Activated CD4-positive, alpha-beta memory T cell treated with anti-CD3 and anti-CD28 coated beads for 36 hours (primary cell): Measurements from ENCODE around the gene COPG2. TPM values are rescaled to one million over a fixed set of nuclear protein-coding genes. Genes with fewer than 3 reads are reported as not detected.

Experiments
- CTCF ChIA-PET: fragments of 350-600 bp; sonication (Branson Sonifier 250); formaldehyde crosslinking; loops from one replicate; lab custom pipeline; 2021; ENCODE audit warnings: antibody characterized with exemption, inconsistent platforms; lab: Charles Lee
- POLR2A ChIA-PET: fragments of 350-600 bp; sonication (Branson Sonifier 250); formaldehyde crosslinking; loops from one replicate; lab custom pipeline; 2021; ENCODE audit warnings: antibody characterized with exemption; lab: Charles Lee
- DNase-seq: peaks from one replicate; pipeline ENCODE4 v3.0.0-alpha.2; 2020
- H3K27ac Mint-ChIP-seq: one replicate; pipeline ENCODE4 v1.8.0; 2021; ENCODE audit warnings: mixed read lengths
- H3K27me3 Mint-ChIP-seq: one replicate; pipeline ENCODE4 v1.8.0; 2021; ENCODE audit warnings: mixed read lengths
- H3K36me3 Mint-ChIP-seq: one replicate; pipeline ENCODE4 v1.8.0; 2021; ENCODE audit warnings: mixed read lengths
- H3K4me1 Mint-ChIP-seq: one replicate; pipeline ENCODE4 v1.8.0; 2021; ENCODE audit warnings: low read depth, mixed read lengths
- H3K4me3 Mint-ChIP-seq: one replicate; pipeline ENCODE4 v1.8.0; 2021; ENCODE audit warnings: mild to moderate bottlenecking, mixed read lengths
- H3K9me3 Mint-ChIP-seq: one replicate; pipeline ENCODE4 v1.8.0; 2021; ENCODE audit warnings: mixed read lengths
- intact Hi-C: fragments of 100-400 bp; cut with micrococcal nuclease; formaldehyde crosslinking; loops from one replicate; pipeline ENCODE4 v1.15.1; 2023
- total RNA-seq, 2 experiments: library from RNA; stranded (reverse); gene quantifications; one replicate each; pipeline ENCODE4 v1.2.3, GENCODE V29; 2021

COPG2 gene
- total RNA-seq, 2 experiments from 2014 or later, result 31.5 to 33.4 TPM

- intact Hi-C loops, result no loop called here
- no peak for DNase-seq
- Mint-ChIP-seq H3K4me3 (no peak overlapping the region), H3K36me3 (no peaks in the 10 kb centered on the region), H3K27me3 (peaks cover 9% of the 10 kb centered on the region), H3K4me1 (peaks cover 4% of the 10 kb centered on the region), H3K9me3 (no peaks in the 10 kb centered on the region), H3K27ac (no peak overlapping the region)
- ChIA-PET CTCF (interaction anchor here (0.5 kb wide), 1 partner anchor 664 kb away, joined by 3 read pairs; no protein-coding TSS in a partner anchor), POLR2A (no interaction called here)
These were observed 5.9 kb upstream of the COPG2 start for GRCh38 chr7:130674456-130674855.

- no peaks in the 10 kb centered on the region for H3K36me3 Mint-ChIP-seq
- CTCF ChIA-PET, result no interaction called here
- H3K4me3 Mint-ChIP-seq, result no peak overlapping the region
- H3K9me3 Mint-ChIP-seq, result no peaks in the 10 kb centered on the region
- no peak overlapping the region for H3K27ac Mint-ChIP-seq
- H3K27me3 Mint-ChIP-seq, result peaks cover 9% of the 10 kb centered on the region
- DNase-seq, result no peak
- POLR2A ChIA-PET, result no interaction called here
- peaks cover 9% of the 10 kb centered on the region for H3K4me1 Mint-ChIP-seq
- intact Hi-C loops, result no loop called here
These were observed 4.5 kb upstream of the COPG2 start for GRCh38 chr7:130673066-130673465.

- no peak overlapping the region for H3K27ac Mint-ChIP-seq
- POLR2A ChIA-PET, result no interaction called here
- intact Hi-C loops, result no loop called here
- H3K27me3 Mint-ChIP-seq, result peaks cover 9% of the 10 kb centered on the region
- no peak for DNase-seq
- no peak overlapping the region for H3K4me3 Mint-ChIP-seq
- H3K4me1 Mint-ChIP-seq, result peaks cover 17% of the 10 kb centered on the region
- H3K9me3 Mint-ChIP-seq, result no peaks in the 10 kb centered on the region
- no peaks in the 10 kb centered on the region for H3K36me3 Mint-ChIP-seq
- CTCF ChIA-PET, result no interaction called here
These were observed 3.6 kb upstream of the COPG2 start for GRCh38 chr7:130672146-130672545.

- Mint-ChIP-seq H3K27me3 (peaks cover 4% of the 10 kb centered on the region), H3K27ac (peak overlapping the region; percentile 64), H3K4me3 (peak overlapping the region; percentile 80), H3K4me1 (peaks cover 18% of the 10 kb centered on the region), H3K9me3 (no peaks in the 10 kb centered on the region), H3K36me3 (peaks cover 4% of the 10 kb centered on the region)
- intact Hi-C loops, result loop anchor here (10.0 kb wide), 2 partner anchors 464 to 594 kb away; partner anchors contain the start of genes KLHDC10, SSMEM1 and TMEM209
- POLR2A ChIA-PET, result no interaction called here
- CTCF ChIA-PET, result no interaction called here
- DNase-seq, result no peak
These were observed 645 bp upstream of the COPG2 start for GRCh38 chr7:130669085-130669700.

- intact Hi-C loops, result loop anchor here (1.0 to 10.0 kb wide), 3 partner anchors 18 to 593 kb away; partner anchors contain the start of genes KLHDC10, SSMEM1 and TMEM209
- no peak for DNase-seq
- H3K27me3 Mint-ChIP-seq, result peaks cover 4% of the 10 kb centered on the region
- H3K4me3 Mint-ChIP-seq, result peak overlapping the region; percentile 84
- ChIA-PET POLR2A (interaction anchor here (0.8 kb wide), 1 partner anchor 598 kb away, joined by 3 read pairs; the partner anchor contains the start of gene KLHDC10), CTCF (no interaction called here)
- peaks cover 18% of the 10 kb centered on the region for H3K4me1 Mint-ChIP-seq
- peaks cover 5% of the 10 kb centered on the region for H3K36me3 Mint-ChIP-seq
- H3K27ac Mint-ChIP-seq, result peak overlapping the region; percentile 65
- H3K9me3 Mint-ChIP-seq, result no peaks in the 10 kb centered on the region
These were observed 823 bp downstream of the COPG2 start for GRCh38 chr7:130667593-130668257.

- intact Hi-C loops, result loop anchor here (10.0 kb wide), 2 partner anchors 458 to 588 kb away; partner anchors contain the start of genes KLHDC10, SSMEM1 and TMEM209
These were observed 6.1 kb downstream of the COPG2 start for GRCh38 chr7:130662426-130662825.

GRCh38 chr7:130655286-130655685, 13.3 kb downstream of the COPG2 start:
- H3K36me3 Mint-ChIP-seq, result peaks cover 36% of the 10 kb centered on the region
- no peak overlapping the region for H3K27ac Mint-ChIP-seq
- POLR2A ChIA-PET, result no interaction called here
- H3K4me3 Mint-ChIP-seq, result no peak overlapping the region
- H3K4me1 Mint-ChIP-seq, result peaks cover 13% of the 10 kb centered on the region
- no peak for DNase-seq
- no peaks in the 10 kb centered on the region for H3K27me3 Mint-ChIP-seq
- H3K9me3 Mint-ChIP-seq, result no peaks in the 10 kb centered on the region
- intact Hi-C loops, result no loop called here
- CTCF ChIA-PET, result no interaction called here

More at GRCh38 chr7:130662426-130662825, 6.1 kb downstream of the COPG2 start:
- Mint-ChIP-seq H3K36me3 (peaks cover 37% of the 10 kb centered on the region), H3K27me3 (no peaks in the 10 kb centered on the region), H3K9me3 (no peaks in the 10 kb centered on the region), H3K4me1 (peaks cover 3% of the 10 kb centered on the region), H3K4me3 (no peak overlapping the region), H3K27ac (no peak overlapping the region)
- DNase-seq, result no peak
- POLR2A ChIA-PET, result no interaction called here
- CTCF ChIA-PET, result interaction anchor here (1.3 kb wide), 1 partner anchor 421 kb away, joined by 3 read pairs; no protein-coding TSS in a partner anchor

GRCh38 chr7:130654850-130655249, 13.7 kb downstream of the COPG2 start:
- intact Hi-C loops, result no loop called here
- peaks cover 17% of the 10 kb centered on the region for H3K4me1 Mint-ChIP-seq
- no peak overlapping the region for H3K4me3 Mint-ChIP-seq
- H3K27ac Mint-ChIP-seq, result no peak overlapping the region
- DNase-seq, result no peak
- H3K27me3 Mint-ChIP-seq, result no peaks in the 10 kb centered on the region
- CTCF ChIA-PET, result no interaction called here
- peaks cover 36% of the 10 kb centered on the region for H3K36me3 Mint-ChIP-seq
- no peaks in the 10 kb centered on the region for H3K9me3 Mint-ChIP-seq
- POLR2A ChIA-PET, result no interaction called here

GRCh38 chr7:130650611-130651120, 17.9 kb downstream of the COPG2 start:
- Mint-ChIP-seq H3K4me3 (no peak overlapping the region), H3K4me1 (peaks cover 41% of the 10 kb centered on the region), H3K27ac (no peak overlapping the region), H3K36me3 (peaks cover 43% of the 10 kb centered on the region), H3K27me3 (no peaks in the 10 kb centered on the region), H3K9me3 (peaks cover 9% of the 10 kb centered on the region)
- POLR2A ChIA-PET, result no interaction called here
- CTCF ChIA-PET, result no interaction called here
- intact Hi-C loops, result no loop called here
- DNase-seq, result no peak

- Mint-ChIP-seq H3K4me1 (peaks cover 40% of the 10 kb centered on the region), H3K36me3 (peaks cover 54% of the 10 kb centered on the region), H3K4me3 (peak overlapping the region; percentile 30), H3K9me3 (peaks cover 9% of the 10 kb centered on the region), H3K27ac (peak overlapping the region; percentile 86), H3K27me3 (no peaks in the 10 kb centered on the region)
- CTCF ChIA-PET, result no interaction called here
- peak; percentile 42 for DNase-seq
- POLR2A ChIA-PET, result no interaction called here
- intact Hi-C loops, result loop anchor here (1.0 kb wide), 4 partner anchors 8 to 469 kb away; partner anchors contain the start of gene COPG2
These were observed 19.4 kb downstream of the COPG2 start for GRCh38 chr7:130649004-130649790.

GRCh38 chr7:130648580-130648979, 20.0 kb downstream of the COPG2 start:
- POLR2A ChIA-PET, result no interaction called here
- intact Hi-C loops, result no loop called here
- CTCF ChIA-PET, result no interaction called here
- H3K4me3 Mint-ChIP-seq, result peak overlapping the region; percentile 30
- no peak for DNase-seq
- H3K36me3 Mint-ChIP-seq, result peaks cover 57% of the 10 kb centered on the region
- peak overlapping the region; percentile 86 for H3K27ac Mint-ChIP-seq
- H3K27me3 Mint-ChIP-seq, result no peaks in the 10 kb centered on the region
- H3K4me1 Mint-ChIP-seq, result peaks cover 34% of the 10 kb centered on the region
- peaks cover 9% of the 10 kb centered on the region for H3K9me3 Mint-ChIP-seq
